Measurements from ENCODE around the gene REXO1.
"Not testable (repeated sequence)": the region's sequence is repeated elsewhere in the genome, so short reads cannot be mapped to it uniquely, and the experiment has no call there.

REXO1 gene

GRCh38 chr19:1875265-1875645 lies 27.0 kb upstream of the REXO1 start:
- DNase-seq: not testable (repeated sequence)

GRCh38 chr19:1874554-1875185 lies 26.4 kb upstream of the REXO1 start:
- peak; percentile 35 for DNase-seq

- peak; percentile 45 for DNase-seq
Measured at GRCh38 chr19:1873524-1874473, 25.5 kb upstream of the REXO1 start.

- DNase-seq: peak; percentile 39
Measured at GRCh38 chr19:1872807-1873523, 24.7 kb upstream of the REXO1 start.

- DNase-seq: no peak
Measured at GRCh38 chr19:1871630-1872029, 23.3 kb upstream of the REXO1 start.

GRCh38 chr19:1871140-1871597 lies 22.9 kb upstream of the REXO1 start:
- DNase-seq: peak; percentile 39

GRCh38 chr19:1868971-1869370 lies 20.7 kb upstream of the REXO1 start:
- DNase-seq: no peak

GRCh38 chr19:1867349-1867724 lies 19.1 kb upstream of the REXO1 start:
- DNase-seq: no peak

- DNase-seq: no peak
Measured at GRCh38 chr19:1866693-1867348, 18.5 kb upstream of the REXO1 start.

GRCh38 chr19:1865172-1866010 lies 17.1 kb upstream of the REXO1 start:
- DNase-seq: no peak

GRCh38 chr19:1864480-1865171 lies 16.3 kb upstream of the REXO1 start:
- peak; percentile 88 for DNase-seq

GRCh38 chr19:1863638-1864479 lies 15.6 kb upstream of the REXO1 start:
- DNase-seq: peak; percentile 95

- DNase-seq: no peak
Measured at GRCh38 chr19:1863328-1863637, 15.0 kb upstream of the REXO1 start, which contains the start of gene KLF16. TSS of gene KLF16 (minus strand) at chr19:1863579. CDS start at chr19:1863497, 82 bp downstream.

- no peak for DNase-seq
Measured at GRCh38 chr19:1862424-1863327, 14.4 kb upstream of the REXO1 start.

- DNase-seq: no peak
Measured at GRCh38 chr19:1862068-1862423, 13.8 kb upstream of the REXO1 start.

- DNase-seq: no peak
Measured at GRCh38 chr19:1861599-1862031, 13.3 kb upstream of the REXO1 start.

GRCh38 chr19:1860821-1861598 lies 12.7 kb upstream of the REXO1 start:
- no peak for DNase-seq

- peak; percentile 78 for DNase-seq
Measured at GRCh38 chr19:1860042-1860775, 11.9 kb upstream of the REXO1 start.
